Fibroblast of skin of left quadriceps (primary cell): ENCODE data around the gene RIMS4.

Source experiments
- DNase-seq, 2 experiments: peaks; one replicate each; pipeline ENCODE4 v3.0.0-alpha.2; 2013; ENCODE audit warnings: low read depth in 2 of 2

Gene RIMS4

GRCh38 chr20:44722990-44723389 is 87.4 kb downstream of the RIMS4 start:
- no peak for DNase-seq

GRCh38 chr20:44721785-44722054 is 88.6 kb downstream of the RIMS4 start:
- no peak for DNase-seq

GRCh38 chr20:44720997-44721784 is 89.2 kb downstream of the RIMS4 start:
- DNase-seq: peak; percentile 62 to 69

DNA sequence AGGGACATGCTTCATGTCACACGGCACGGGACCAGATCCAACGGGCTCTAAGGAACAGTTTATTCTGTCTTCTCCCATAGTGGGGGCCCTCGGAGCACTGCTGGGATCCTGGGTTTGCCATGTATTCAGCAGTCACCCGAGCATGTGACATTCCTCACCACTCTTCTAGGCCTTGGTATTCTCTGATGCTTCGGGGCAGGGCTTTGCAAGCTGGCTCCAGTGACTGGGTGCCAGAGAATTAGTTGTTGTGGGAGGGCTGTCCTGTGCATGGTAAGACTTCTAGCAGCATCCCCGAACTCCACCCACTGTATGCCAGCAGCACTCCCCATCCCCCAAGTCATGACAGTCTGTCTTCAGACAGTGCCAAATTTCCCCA is 89.7 kb downstream of the RIMS4 start:
- DNase-seq: no peak

- DNase-seq: no peak
These were observed 90.5 kb downstream of the RIMS4 start for GRCh38 chr20:44719841-44720240.

DNA sequence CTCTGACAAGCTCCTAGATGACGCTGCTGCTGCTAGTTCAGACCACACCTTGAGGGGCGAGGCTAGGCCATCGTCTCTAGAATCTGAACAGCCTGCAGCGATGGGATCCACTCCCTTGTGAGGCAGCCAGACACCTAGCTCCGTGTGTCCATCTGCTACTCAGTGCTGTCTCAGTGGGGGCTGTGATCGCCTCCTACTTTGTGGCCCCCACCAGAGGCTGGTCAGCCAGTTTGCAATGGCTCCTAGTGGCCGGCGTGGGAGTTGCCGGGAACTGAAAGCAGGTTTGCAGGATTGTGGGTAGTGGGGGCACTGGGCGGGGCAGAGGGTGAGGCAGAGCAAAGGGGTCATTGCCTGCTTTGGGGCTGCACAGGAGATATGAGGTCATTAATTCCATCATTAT is 92.4 kb downstream of the RIMS4 start:
- no peak for DNase-seq

GRCh38 chr20:44716309-44717106 is 93.8 kb downstream of the RIMS4 start:
- DNase-seq: no peak

GRCh38 chr20:44715499-44716308 is 94.6 kb downstream of the RIMS4 start:
- DNase-seq: no peak

DNA sequence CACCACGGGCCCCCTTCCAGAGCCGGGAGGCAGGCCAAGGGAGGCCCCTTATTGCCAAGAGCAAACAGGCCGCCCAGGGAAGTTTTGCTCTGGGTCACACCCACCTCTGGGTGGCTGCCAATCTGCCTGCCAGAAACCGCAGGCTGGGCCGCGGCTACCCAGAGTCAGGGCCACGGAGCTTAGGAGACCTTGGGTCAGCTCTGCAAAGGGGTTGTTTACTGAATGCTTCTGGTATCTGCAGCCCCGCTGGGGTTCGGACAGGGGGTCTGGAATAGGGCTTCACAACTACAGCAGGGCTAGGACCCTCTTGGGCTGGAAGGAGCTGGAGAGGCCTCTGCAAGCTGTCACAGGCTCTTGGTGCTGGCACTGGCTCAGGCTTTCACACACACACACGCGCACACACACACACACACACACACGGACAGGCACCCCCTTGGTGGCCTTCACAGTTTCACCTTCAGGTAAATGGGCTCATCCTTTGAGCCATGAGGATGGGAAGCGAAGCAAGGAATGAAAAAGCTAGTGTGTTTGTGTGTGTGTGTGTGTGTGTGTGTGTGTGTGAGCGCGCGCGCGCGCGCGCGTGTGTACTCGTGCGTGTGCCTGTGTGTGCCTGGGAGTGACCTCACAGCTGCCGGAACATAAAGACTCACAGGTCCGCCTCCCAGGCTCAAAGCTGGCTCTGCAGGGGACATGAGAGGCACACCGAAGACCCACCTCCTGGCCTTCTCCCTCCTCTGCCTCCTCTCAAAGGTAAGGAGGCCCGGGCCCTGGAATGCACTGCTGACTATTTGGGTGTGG is 95.4 kb downstream of the RIMS4 start, which contains the start of gene CCN5:
TSS of gene CCN5 (plus strand) at position 669 of the 798 bp plus-strand sequence. CDS start at position 691, 22 bp downstream.
- no peak for DNase-seq

- DNase-seq: no peak
These were observed 96.1 kb downstream of the RIMS4 start for GRCh38 chr20:44714102-44714700.

GRCh38 chr20:44711237-44711636 is 99.1 kb downstream of the RIMS4 start:
- no peak for DNase-seq

GRCh38 chr20:44709797-44710196 is 100.5 kb downstream of the RIMS4 start:
- no peak for DNase-seq

DNA sequence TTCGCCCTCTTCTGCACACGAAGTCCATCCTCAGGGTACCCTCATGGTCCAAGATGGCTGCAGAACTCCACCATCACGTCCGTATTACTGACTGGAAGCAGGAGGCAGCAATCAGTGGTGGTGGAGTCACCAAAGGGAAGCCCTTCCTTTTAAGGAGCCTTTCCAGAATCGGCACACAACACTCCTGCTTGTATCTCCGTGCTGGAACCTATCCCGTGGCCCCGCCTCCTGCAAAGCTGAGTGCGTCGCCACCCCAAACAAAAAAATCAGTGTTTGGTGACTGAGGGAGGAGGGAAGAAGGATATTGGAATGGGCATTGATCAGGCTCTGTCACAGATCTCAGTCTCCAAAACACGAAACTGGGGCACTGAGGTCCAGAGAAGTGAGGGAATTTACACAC is 101.0 kb downstream of the RIMS4 start:
- no peak for DNase-seq

DNA sequence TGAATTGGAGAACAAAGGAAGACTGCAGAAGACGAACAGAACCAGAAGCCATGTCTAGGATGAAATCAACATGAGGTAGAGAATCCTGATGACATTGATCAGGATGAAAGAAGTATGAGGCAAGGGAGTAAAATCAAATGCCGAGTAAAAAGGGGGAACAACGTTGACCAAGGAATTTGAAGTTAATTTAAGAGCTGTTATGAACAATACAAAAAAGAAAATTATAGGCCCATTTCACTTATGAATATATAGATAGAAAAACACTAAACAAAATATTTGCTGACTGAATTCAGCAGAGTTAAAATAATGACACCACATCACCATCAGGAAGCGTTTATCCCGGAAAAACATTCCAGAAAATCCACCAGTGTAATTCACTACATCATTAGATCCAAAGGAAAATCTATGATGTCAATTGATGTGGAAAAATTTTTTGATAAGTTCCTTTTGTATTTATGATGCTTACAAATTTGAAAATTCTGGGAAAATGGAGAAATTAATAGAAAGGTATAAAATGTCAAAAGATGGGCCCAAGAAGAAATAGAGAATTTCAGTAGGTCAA is 103.2 kb downstream of the RIMS4 start:
- DNase-seq: no peak

- peak in 1 of 2 experiments; percentile 54 for DNase-seq
These were observed 103.9 kb downstream of the RIMS4 start for GRCh38 chr20:44706301-44707017.

DNA sequence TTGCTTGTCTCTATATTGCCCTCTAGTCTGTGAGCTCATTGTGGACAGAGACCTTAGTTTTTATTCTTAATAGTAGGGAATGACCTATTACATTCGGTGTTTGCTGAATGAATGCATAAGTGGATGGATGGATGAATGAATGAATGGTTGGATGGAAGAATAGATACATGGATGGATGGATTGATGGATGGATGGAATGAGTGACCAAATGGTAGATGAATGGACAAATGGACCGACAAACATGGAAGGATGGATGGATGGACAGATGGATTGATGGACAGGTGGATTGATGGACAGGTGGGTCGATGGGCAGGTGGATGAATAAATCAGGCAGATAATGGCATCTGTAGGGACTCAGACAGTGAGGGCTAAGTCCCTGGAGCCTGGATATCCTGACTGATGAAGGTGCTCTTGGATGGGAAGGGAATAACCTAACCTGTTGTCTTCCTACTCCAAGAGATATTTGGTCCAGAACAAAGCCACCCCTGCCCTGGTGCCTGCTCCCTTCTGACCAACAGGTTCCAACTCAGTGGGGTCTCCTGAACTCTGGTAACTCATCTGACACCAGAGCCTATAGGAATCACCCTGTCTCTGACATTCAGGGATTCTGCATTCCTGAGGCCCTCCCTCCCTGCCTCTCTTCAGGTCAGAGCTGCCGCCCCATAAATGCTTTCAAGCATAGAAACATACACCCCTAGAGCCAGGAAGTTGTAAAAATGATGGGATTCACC is 104.8 kb downstream of the RIMS4 start:
- DNase-seq: no peak

DNA sequence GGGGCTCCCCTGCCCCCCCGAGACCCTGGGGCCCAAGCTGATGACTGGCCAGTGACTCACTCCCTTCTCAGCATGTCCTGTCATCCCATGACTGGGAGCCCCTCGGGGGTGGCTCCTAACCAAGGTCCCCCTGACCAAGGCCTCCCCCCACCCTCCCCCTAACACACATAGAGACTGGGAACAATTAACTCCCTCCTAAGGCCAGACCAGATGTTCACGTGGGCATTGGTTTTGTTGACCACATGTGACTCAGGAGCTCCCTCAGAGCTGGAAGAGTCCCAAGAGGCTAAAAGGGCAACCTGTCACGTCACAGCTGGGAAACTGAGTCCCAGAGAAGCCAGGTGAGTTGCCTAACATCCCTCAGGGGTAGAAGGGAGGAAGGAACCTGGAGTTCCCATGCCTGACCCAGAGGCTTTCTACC is 105.8 kb downstream of the RIMS4 start:
- DNase-seq: peak in 1 of 2 experiments; percentile 47

DNA sequence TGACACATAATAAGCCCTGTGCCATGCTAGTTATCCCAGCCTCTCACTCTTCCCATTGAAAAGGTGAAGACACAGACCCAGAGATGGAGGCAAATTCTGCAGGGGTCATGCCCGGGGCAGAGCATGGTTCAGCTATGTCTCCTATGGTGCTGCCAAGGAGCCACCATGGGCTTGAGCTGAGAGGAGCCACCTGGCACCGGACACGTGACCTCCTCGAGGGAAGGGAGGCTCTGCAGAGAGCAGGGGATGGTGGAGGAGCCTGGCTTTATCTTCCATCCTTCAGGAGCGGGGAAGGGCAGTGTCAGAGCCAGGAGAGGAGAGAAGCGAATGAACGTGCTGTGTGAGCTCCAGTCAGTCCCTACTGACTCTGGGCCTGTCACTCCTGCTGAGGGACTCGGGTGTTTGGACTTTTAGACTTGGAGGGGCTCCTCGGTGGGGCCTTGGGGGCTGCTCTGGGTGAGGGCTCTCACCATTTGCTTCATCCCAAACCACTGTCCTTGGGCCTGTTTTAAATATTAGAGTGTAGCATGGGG is 106.3 kb downstream of the RIMS4 start:
- no peak for DNase-seq
